NOMO-1 treated with dmso at 0.1 percent for 144 hours (cell line): ENCODE measurements around the gene CTSW.

Source experiments
- DNase-seq: peaks from one replicate; lab custom pipeline; 2025; ENCODE audit not compliant: unreplicated experiment; lab: John Stamatoyannopoulos, UW

The CTSW gene

GRCh38 chr11:65898656-65899355 is 19.2 kb downstream of the CTSW start:
- no peak for DNase-seq

GRCh38 chr11:65899356-65900124 is 19.9 kb downstream of the CTSW start:
- DNase-seq: peak; percentile 5

GRCh38 chr11:65900125-65900898 is 20.7 kb downstream of the CTSW start, which contains the start of gene FOSL1:
Gene FOSL1, minus strand, starts transcription at chr11:65900388. Its CDS starts 49 bp downstream, at chr11:65900339.
- DNase-seq: peak; percentile 84

- no peak for DNase-seq
These were observed 21.2 kb downstream of the CTSW start for GRCh38 chr11:65900899-65901180.

- DNase-seq: no peak
These were observed 23.4 kb downstream of the CTSW start for GRCh38 chr11:65903068-65903481.

GRCh38 chr11:65903715-65904114 is 24.1 kb downstream of the CTSW start:
- no peak for DNase-seq

GRCh38 chr11:65906602-65907001 is 27.0 kb downstream of the CTSW start:
- DNase-seq: no peak

GRCh38 chr11:65907878-65908277 is 28.2 kb downstream of the CTSW start:
- no peak for DNase-seq

GRCh38 chr11:65911682-65912568 is 32.3 kb downstream of the CTSW start:
- no peak for DNase-seq

- no peak for DNase-seq
These were observed 33.2 kb downstream of the CTSW start for GRCh38 chr11:65912845-65913244.

GRCh38 chr11:65915101-65915820 is 35.6 kb downstream of the CTSW start:
- no peak for DNase-seq

GRCh38 chr11:65915821-65916251 is 36.2 kb downstream of the CTSW start:
- no peak for DNase-seq

GRCh38 chr11:65916391-65916790 is 36.8 kb downstream of the CTSW start:
- no peak for DNase-seq

GRCh38 chr11:65917077-65917433 is 37.4 kb downstream of the CTSW start:
- no peak for DNase-seq

GRCh38 chr11:65917434-65918210 is 38.0 kb downstream of the CTSW start:
- DNase-seq: no peak

GRCh38 chr11:65918211-65919140 is 38.8 kb downstream of the CTSW start, which contains the start of gene C11orf68:
Gene C11orf68, minus strand, starts transcription at chr11:65919062. Its CDS starts 31 bp downstream, at chr11:65919031.
- no peak for DNase-seq

GRCh38 chr11:65919141-65919572 is 39.5 kb downstream of the CTSW start, which contains the start of gene DRAP1:
Gene DRAP1, plus strand, starts transcription at chr11:65919426. Its CDS starts 76 bp downstream, at chr11:65919502.
- DNase-seq: peak; percentile 98
